GM19467 (cell line): Measurements from ENCODE around the gene SNX11.

Experiments used
- ATAC-seq: cut with Tn5 transposase; IDR thresholded peaks from one replicate; pipeline ENCODE4 v1.9.1; 2021; ENCODE audit warnings: mild to moderate bottlenecking, moderate library complexity; ENCODE audit not compliant: unreplicated experiment

The SNX11 gene

DNA sequence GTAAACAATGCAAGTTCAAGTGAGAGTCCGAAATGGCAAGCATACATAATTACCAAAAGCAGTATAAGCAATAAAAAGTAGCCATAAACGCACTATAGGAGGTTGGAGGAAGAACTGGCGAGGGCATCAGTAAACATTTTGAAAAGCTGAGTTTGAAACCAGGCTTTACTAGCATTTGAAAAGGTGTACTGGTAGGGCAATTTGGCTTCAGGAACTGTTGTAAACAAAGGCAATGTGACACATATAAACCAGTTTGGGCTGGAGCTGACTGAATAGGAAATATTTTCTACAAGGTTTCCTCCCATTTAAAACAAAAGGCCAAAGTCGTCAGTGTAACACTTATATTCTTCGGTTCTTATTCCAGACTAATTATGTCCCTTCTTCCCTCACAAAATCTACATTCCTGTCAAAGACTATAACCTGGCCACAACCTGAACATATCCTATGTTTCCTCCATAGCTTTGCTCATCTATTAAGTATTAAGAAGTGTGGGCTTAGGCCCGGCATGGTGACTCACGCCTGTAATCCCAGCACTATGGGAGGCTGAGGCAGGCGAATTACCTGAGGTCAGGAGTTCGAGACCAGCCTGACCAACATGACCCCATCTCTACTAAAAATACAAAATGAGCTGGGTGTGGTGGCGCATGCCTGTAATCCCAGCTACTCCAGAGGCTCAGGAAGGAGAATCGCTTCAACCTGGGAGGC, 14.1 kb upstream of the SNX11 start:
- ATAC-seq = no peak

DNA sequence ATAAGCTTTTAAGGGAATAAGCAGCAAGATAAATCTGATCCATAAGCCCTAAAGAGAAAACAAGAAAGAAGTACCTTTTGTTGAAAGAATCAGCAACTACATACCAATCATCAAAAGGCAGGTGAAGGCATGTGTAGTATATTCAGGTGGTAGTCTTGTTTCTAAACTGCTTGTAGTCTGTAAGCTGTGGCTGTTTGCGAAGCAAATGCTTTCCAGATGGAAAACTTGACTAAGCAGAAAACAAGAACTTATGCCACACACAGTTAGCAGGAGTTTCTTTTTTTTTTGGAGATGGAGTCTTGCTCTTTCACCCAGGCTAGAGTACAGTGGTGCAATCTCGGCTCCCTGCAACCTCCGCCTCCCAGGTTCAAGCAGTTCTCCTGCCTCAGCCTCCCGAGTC, 12.0 kb upstream of the SNX11 start:
- ATAC-seq = no peak

DNA sequence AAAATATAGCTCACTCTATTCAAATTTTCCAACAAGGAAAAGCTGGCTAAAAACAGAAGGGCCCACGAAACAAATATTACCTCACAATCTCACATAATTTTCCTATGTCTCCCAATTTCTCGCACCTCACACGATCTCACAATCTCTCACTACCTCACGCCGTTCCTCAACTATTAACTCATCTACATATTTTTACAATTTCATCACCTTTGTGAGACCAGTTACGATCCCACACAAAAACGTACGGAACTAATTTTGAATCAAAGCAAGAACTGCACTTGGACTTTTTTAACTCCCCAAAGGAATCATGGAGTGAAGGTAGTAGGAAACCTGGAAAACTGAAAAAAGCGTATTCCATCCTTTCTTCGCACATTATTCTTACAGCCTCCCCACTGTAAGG, 7.4 kb upstream of the SNX11 start:
- no peak for ATAC-seq

DNA sequence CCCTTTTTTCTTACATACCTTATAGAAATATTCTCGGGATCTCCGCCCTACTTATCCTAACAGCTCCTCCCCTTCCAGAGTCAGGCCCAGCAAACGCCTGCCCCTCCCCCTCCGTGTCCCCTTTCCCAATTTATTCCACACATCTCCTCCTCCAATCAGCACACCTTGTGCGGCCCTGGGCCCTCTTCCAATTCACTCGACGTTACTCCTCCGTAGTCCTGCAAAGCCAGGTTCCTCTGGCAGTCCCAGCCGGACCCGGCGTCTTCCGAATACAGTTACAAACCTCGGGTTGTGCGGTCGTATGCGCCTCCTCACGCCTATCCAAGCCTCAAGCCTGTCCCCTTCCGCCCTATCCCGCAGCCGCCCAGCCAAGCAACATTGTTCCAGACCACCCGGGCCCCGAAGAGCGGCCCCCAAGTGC, 7.0 kb upstream of the SNX11 start:
- no peak for ATAC-seq

DNA sequence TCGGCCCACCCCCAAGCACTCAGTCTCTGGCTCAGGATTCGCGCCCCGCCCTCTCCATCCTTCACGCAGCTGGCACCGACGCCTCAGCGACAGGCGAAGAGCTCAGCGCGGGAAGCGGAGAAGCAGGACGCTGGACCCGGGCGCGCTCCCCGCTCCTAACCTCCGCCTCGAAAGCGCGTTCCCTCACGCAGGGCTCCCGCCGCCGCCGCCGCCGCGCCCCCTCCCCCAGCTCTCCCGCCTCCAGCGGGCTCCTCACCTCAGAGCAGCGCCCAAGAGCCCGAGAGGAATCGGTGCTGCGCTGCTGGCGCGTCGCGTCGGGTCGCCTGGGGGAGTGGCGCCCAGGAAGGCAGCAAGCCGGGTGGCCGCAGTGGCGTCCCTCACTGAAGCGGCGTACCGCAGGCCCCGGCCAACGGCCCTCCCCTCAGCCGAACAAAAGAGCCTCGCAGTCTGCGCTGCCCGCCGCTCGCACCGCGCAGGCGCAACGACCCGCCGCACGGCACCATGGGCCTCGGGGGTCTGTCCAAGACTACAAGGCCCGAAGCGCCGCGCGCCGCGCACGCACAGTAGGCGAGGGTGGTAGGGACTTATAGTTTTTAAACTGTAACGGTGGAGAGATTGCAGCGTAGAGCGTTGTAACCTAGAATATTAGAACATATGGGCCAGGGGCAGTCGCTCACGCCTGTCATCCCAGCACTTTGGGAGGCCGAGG, 6.4 kb upstream of the SNX11 start, which contains the start of gene CBX1:
Gene CBX1, minus strand, starts transcription at position 467 of the 709 bp plus-strand sequence. CDS start 24,474 bp downstream, outside the sequence.
- ATAC-seq = peak; percentile 84

DNA sequence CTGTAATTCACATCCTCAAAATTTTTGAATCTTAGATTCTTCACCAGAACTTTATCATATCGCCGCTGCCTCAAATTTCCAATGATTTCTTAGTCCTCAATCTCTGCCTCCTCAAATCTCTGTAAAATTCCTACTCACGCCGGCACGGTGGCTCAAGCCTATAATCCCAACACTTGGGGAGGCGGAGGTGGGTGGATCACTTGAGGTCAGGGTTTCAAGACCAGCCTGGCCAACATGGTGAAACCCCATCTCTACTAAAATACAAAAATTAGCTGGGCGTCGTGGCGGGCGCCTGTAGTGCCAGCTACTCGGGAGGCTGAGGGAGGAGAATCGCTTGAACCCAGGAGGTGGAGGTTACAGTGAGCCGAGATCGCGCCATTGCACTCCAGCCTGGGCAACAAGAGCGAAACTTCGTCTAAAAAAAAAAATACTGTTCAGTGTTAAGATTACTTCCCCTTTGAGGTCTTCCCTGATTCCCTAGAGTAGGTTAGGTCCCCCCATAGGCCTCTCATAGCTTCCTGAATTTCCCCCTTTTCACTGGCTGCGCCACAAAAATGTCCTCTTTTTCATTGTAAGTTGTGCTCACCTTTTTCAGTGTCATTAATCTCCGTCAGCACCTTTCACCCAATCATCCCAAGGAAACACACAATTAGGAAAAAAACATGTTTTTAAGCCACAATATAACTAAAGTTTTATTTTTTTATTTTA, 5.4 kb upstream of the SNX11 start:
- no peak for ATAC-seq

DNA sequence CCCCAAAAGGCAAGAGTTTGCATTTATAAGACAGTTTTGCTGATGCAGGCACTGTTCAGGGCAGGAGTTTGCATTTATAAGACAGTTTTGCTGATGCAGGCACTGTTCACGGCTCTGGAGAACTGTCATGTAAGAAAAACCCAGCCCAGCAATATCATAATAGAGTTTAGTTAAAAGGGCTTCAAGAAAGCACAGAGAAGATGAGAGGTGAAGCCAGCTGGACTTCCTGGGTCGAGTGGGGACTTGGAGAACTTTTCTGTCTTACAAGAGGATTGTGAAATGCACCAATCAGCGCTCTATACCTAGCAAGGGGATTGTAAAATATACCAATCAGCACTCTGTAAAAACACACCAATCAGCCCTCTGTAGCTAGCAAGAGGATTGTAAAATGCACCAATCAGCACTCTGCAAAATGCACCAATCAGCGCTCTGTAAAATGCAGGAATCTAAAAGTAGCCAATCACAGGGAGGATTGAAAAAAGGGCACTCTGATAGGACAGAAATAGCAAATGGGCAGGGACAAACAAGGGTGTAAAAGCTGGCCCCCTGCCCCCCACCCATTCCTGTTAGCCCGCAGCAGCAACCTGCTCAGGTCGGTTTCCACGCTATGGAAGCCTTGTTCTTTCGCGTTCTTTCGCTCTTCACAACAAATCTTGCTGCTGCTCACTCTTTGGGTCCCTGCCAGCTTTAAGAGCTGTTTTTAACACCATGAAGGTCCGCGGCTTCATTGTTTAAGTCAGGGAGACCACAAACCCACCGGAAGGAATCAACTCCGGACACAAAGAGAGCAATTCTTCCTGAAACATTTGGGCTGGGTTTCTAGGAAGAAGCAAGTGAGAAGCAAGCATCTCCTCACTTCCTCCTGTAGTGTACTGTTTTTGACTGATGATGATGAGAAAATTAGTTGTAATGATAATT, 4.5 kb upstream of the SNX11 start:
- ATAC-seq = no peak

DNA sequence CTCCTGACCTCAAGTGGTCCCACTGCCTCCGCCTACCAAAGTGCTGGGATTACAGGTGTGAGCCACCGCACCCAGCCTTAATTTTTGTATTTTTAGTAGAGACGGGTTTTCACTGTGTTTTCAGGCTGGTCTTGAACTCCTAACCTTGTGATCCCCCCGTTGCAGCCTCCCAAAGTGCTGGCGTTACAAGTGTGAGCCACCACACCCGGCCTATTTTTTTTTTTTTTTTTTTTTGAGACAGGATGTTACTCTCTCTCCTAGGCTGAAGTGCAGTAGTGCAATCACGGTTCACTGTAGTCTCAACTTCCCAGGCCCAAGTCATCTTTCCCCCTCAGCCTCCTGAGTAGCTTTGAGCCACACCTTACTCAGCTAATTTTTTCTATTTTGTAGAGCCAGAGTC, 3.1 kb upstream of the SNX11 start:
- no peak for ATAC-seq

DNA sequence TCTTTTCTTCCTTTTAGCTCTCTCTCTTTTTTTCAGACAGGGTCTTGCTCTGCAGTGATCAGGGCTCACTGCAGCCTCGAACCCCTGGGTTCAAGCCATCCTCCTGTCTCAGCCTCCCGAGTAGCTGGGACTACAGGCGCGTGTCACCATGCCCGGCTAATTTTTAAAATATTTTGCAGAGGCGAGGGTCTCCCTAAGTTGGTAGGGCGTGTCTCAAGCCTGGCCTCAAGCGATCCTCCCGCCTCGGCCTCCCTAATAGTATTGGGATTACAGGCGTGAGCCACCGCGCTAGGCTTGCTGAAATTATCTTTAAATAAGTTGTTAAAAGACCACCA, 797 bp upstream of the SNX11 start:
- ATAC-seq = no peak

DNA sequence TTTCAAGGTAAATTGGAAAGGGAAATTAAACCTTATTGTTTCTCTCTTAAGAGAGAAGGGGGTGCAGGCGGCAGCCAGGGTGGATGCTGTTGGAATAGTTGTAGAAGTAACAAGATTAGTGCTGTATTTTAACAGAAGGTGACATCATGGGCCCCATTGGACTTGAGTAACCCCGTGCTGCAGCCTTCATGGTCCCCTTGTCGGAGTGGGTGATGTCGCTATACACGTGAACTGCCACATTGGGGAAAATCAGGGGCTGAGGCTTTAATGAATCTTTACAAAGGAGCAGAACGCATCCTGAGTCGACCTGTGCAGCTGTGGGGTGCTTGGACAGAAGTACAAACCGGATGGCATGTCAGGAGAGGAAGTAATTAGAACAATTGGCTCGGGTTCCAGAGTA, 3.2 kb downstream of the SNX11 start:
- ATAC-seq = no peak

DNA sequence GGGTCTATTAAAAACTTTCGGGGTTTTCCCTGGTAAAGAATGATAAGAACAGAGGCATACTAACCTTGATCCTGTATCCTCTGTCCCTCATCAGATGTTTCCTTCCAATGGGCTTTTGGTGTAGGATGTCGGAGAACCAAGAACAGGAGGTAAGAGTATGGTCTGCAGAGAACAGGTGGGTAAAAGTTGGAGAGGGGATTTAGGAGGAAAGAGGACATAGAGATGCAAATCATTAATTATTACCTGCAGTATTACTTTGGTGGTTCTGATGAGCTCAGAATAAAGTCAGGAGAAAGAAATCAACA, 4.3 kb downstream of the SNX11 start:
- ATAC-seq = no peak

DNA sequence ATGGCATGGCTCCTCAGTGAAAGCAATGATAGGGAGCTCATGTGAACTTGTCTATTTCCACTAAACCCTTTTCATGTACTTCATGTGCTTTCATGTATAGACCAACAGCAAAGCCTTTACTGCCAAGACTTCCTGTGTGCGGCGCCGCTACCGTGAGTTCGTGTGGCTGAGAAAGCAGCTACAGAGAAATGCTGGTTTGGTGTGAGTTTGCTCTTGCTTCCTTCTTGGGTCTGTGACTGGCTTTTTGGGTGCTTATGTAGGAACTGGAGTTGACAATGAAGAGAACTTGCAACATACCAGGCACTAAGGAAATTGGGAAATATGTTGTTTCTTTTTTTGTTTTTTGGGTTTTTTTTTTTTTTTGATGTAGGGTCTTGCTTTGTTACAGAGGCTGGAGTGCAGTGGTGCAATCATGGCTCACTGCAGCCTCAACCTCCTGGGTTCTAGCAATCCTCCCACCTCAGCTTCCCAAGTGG, 5.7 kb downstream of the SNX11 start:
- ATAC-seq = no peak

DNA sequence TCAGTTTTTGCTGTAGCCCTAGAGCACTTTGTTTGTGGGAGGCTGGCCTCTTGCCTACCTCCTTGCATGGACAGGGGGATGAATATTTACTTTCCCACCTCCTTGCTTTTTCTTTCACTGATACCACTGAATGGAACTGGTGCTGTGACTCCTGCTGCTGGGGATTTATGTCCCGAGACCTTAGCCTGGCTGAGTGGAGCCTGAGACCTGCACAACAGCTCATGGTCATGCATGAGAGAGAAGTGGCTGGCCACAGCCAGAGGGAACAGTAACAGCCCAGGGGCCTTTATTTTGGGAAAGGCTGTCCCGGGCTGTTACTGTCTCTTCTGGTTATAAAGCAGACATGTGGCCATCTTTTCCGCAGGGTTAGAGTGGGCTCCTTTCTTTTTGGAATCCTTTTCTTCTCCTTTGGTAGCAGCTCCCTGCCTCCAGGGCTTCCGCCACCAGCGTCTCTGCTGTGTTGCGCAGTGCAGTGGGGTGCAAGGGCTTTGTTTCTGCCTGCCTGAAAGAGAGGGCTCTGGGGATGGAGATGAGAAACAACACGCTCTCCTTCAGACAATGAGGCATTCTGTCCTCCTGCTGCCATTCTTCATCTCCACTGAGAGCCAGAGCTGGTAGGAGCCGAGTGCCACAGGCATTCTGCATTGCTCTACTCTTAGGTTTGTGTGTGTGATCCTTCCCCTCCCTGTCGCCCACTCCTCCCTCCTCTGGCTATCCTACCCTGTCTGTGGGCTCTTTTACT, 14.5 kb downstream of the SNX11 start:
- no peak for ATAC-seq

DNA sequence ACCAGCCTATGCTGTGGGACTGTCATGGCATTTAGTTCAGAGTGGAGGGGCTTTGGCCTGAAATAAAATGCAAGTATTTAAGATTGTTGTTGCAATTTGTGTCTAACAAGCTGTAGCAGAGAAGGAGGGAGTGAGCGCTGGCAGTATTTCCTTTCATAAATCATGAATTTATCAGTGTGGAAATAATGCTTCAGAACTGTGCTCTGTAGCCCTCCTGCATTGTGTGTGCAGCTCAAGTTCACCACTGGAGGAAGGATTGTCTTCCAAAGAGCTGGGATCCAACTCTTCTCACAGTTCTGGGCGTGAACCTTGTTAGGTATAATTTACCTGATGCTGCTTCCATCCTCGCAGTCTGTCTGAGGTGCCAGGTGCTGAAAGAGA, 15.1 kb downstream of the SNX11 start:
- ATAC-seq = no peak

DNA sequence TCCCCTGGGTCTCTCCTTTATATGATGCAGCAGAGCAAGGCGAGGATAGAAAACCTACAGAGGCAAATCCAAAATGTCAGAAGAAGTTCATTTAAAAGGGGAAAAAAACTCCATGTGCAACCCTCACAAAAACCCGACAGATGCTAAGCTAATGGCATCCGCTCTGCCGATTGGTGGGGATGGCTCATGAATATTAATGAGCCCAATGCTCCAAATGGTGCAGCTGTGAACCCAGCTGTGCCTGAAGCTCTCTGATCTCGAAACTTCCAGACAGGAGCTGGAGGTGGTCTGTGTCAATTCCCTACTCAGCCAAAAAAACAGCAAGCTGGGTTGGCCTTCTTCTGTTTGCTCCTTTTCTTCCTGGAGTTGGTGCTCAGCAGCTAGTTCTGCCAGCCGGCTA, 15.5 kb downstream of the SNX11 start:
- ATAC-seq = no peak

DNA sequence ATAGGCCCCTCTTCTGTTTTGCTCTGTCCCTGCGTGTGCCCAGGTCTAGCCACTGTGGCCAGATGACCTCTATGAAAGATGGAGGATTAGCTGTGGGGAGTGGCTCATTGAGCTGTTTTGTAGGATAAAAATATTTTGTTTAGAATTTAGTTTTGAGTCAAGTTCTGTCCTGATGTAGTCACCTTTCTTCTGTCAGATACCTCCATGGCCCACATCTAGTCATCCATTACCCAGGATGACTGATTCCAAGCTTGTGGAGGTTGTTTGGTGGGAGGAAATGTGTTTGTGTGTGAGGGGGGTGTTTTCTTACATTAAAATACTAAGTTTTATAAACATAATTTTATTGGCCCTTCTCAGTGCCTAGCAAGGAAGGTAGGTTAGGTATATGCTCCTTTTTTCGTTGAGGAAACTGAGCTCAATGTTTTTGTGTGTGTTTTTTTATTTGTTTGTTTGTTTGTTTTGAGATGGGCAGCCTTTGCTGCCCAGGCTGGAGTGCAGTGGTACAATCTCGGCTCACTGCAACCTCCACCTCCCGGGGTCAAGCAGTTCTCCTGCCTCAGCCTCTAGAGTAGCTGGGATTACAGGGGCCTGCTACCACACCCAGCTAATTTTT, 16.3 kb downstream of the SNX11 start:
- no peak for ATAC-seq

DNA sequence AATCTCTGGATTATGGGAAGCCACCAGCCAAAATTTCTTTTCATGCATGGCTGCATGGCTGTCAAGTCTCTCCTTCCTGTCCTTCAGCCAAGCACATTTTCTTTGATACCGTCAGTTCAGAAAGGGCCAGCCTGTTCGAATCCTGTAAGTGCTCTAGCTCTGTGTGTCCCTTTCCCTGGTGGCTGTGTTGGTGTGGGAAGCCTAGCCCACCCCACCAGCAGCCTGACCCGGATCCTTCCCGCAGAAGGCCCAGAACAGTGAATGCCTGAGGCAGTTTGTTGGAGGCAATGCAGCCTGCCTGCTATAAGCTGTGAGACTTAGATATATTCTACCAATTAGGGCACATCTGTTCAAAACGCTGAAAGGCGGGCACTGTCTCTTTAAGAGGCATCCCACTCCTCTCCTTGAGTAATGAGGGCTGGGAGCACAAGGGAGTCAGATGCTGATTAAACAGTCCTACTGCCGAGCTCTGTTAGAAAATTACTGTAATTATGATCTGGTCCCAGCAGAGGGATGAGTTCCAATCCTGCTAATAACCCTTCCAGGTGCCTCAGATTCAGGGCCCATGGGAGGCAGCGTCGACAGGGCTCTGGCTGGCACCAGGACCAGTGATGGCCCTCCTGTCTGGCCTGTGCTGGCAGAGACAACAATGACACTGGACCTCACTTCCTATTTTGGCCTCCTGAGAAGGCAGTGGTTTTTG, 18.4 kb downstream of the SNX11 start:
- no peak for ATAC-seq

DNA sequence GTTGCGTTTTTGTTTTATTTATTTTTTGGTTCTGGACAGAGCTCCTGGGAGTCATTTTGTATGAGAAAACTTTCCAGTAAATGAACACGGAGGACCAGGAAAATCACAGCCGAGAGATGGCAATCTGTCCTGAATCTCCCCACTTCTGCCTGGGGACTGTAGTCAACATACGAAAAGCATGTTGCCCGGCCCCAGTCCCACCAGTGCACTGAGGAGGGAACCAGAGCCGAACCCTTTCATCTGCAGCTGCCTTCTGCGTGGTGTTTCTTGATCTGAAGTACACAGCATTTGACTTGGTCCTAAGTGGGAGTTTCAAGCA, 18.9 kb downstream of the SNX11 start:
- no peak for ATAC-seq

DNA sequence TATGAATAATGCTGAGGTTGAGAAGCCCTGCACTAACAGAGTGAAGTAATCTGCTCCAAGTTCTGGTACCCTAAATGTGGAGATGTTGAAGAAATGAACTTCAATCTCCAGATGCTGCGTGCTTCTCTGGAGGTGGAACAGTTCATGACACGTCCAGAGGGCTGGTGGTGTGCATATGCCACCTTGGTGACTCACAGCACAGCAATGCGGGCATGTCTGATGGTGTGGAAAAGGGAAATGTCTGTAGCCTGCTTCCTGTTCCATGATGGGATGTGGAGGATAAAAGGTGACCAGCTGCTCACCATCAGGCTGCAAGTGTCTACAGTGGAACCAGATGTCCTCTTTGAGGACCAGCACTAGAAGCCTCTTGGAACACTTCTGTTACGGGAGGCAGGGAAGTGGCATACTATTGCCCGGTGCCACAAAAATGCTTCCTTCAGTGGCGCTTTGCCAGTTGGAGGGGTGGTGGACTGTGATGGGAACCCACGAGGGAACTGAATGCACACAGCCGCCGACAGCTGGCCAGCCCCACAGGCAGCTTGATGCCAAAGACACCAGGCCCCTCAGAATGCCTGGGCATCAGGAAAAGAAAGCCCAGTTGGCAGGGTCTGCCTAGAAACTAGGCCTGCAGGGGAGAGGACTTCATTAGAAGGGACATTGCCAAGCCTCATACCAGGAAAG, 19.9 kb downstream of the SNX11 start:
- ATAC-seq = no peak
